GM19043 (cell line): ENCODE data around the gene MTRF1L.
"Not testable (repeated sequence)": the region's sequence is repeated elsewhere in the genome, so short reads cannot be mapped to it uniquely, and the experiment has no call there.

Experiments
- ATAC-seq: cut with Tn5 transposase; IDR thresholded peaks from one replicate; pipeline ENCODE4 v1.9.1; 2021; ENCODE audit warnings: low read depth; ENCODE audit not compliant: unreplicated experiment

The MTRF1L gene

GRCh38 chr6:152975204-152975915 is 27.1 kb downstream of the MTRF1L start:
- no peak for ATAC-seq

- no peak for ATAC-seq
Observed at GRCh38 chr6:152973916-152974315, 28.6 kb downstream of the MTRF1L start.

GRCh38 chr6:152969688-152970418 is 32.7 kb downstream of the MTRF1L start:
- no peak for ATAC-seq

- not testable (repeated sequence) for ATAC-seq
Observed at GRCh38 chr6:152966168-152966894, 36.2 kb downstream of the MTRF1L start.

GRCh38 chr6:152959333-152959732 is 43.2 kb downstream of the MTRF1L start:
- no peak for ATAC-seq

GRCh38 chr6:152957796-152958195 is 44.7 kb downstream of the MTRF1L start:
- no peak for ATAC-seq

GRCh38 chr6:152954443-152954842 is 48.1 kb downstream of the MTRF1L start:
- ATAC-seq = no peak

GRCh38 chr6:152952866-152953509 is 49.5 kb downstream of the MTRF1L start:
- no peak for ATAC-seq

GRCh38 chr6:152952045-152952444 is 50.5 kb downstream of the MTRF1L start:
- ATAC-seq = no peak

GRCh38 chr6:152950240-152950639 is 52.3 kb downstream of the MTRF1L start:
- no peak for ATAC-seq

- ATAC-seq = peak; percentile 78
Observed at GRCh38 chr6:152948150-152948768, 54.2 kb downstream of the MTRF1L start.

- no peak for ATAC-seq
Observed at GRCh38 chr6:152946995-152947394, 55.5 kb downstream of the MTRF1L start.

GRCh38 chr6:152946484-152946883 is 56.0 kb downstream of the MTRF1L start:
- ATAC-seq = no peak

- no peak for ATAC-seq
Observed at GRCh38 chr6:152943260-152943897, 59.1 kb downstream of the MTRF1L start.

- ATAC-seq = no peak
Observed at GRCh38 chr6:152942319-152942869, 60.1 kb downstream of the MTRF1L start.

GRCh38 chr6:152941746-152942145 is 60.8 kb downstream of the MTRF1L start:
- ATAC-seq = no peak
